GM19025 (cell line): ENCODE measurements around the gene SAMD7.

Experiments used
- ATAC-seq: cut with Tn5 transposase; IDR thresholded peaks from one replicate; pipeline ENCODE4 v1.9.1; 2021; ENCODE audit warnings: mild to moderate bottlenecking, low read depth, moderate library complexity; ENCODE audit not compliant: unreplicated experiment

The SAMD7 gene, protein sequence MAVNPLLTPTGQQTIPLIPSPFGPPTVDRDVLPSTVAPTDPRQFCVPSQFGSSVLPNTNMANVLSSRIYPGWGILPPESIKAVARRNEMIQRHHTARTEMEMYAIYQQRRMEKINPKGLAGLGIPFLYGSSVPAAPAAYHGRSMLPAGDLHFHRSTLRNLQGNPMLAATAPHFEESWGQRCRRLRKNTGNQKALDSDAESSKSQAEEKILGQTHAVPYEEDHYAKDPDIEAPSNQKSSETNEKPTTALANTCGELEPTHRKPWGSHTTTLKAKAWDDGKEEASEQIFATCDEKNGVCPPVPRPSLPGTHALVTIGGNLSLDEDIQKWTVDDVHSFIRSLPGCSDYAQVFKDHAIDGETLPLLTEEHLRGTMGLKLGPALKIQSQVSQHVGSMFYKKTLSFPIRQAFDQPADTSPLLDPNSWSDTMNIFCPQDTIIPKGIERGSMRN

DNA sequence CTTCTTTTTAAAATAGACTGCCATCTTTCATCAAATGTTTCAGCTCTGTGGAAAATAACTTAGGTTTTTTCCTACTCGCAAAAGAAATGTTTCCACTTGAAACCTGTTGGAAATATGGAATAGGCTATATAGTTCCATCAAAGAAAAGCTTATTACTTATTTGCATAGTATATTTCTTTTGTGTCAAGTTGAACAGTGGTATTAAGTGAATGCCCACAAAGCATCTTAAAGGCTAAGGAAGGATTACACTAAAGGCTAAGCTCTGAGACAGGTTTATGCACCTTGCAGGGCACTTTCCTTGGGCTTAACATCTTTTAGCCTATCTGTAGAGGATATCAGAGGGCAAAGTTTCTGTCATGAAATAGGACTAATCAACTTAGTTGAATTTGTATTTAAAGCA, at the start of gene SAMD7:
Gene SAMD7 (plus strand): TSS at position 301 of the 400 bp plus-strand sequence. CDS start 7,927 bp downstream, outside the sequence.
- ATAC-seq, result no peak

DNA sequence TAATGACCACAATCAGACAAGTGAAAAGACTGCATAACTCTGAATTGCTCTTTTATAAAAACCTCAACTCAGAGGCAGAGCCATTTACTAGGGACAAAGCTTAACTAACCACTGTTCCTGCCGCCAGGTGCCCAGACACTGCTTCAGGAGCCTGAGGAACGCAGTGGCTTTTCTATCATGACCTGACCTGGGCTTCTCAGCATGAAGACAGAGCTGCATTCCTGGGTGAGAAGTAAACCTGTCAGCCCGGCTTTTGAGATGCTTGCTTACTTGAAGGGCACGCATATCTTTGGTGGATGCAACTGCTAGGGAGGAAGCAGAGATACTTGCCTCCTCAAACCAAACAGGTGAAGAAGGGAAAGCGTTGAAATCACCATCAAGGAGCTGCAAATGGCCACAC, 49.5 kb upstream of the SAMD7 start:
- no peak for ATAC-seq

DNA sequence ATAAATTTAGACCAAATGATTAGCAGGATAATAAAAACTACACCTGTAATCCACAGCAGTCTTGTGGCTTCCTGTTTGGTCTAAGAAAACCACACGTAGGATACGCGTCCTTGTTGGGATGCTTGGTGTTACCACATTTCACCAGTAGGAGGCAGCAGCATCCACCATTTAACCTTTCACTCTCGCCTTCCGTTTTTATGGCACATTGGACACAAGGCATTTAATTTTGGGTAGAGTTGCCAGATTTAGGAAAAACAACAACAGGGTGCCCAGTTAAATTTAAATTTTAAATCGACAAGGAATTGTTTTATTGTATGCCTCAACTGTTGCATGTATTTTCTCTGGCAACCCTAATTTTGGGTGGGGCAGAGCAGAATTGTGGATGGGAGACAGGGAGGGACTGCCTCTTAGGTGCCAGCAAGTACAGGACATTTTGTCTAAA, 47.9 kb upstream of the SAMD7 start:
- ATAC-seq, result no peak

DNA sequence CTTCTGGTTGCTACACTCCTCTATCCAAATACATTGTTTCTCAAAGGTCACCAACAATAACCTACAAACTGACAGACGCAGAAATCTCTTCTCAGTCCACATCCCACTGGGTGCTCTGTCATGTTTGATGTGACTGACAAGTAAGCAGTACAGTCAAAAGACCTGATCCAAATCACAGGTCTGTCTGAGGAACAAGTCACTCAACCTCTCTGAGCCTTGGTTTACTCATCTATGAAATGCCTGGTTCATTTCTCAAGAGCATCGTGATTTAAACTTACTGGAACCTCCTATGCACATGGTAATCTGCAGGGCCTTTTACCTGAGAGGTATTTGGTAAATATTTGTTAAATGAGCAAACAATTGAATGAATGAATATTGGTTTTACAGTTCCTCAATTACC, 47.1 kb upstream of the SAMD7 start:
- ATAC-seq, result no peak

DNA sequence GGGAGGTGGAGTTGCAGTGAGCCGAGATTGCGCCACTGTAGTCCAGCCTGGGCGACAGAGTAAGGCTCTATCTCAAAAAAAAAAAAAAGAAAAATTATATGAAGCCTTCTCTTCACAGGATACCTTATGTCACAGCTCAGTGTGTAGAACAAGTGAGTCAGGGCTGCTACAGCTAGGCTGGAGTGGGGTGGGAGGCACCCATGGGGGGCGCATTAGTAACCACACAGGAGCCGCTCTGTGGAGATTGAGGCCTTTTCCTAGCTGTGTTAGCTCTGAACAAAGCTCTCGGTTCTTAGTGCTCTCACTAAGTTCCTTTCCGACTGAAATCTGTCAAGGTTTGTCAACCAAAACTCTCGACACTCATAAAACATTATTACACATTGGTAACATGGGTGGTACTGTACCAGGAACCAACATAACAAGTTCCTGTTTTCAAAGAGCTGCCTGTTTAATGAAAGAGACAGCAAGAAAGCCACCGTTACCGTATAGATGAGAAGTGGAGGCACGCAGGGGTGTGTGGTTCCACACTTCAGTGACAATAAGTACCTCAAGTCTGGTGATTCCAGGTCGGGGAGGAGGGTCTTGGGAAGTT, 46.1 kb upstream of the SAMD7 start:
- no peak for ATAC-seq

DNA sequence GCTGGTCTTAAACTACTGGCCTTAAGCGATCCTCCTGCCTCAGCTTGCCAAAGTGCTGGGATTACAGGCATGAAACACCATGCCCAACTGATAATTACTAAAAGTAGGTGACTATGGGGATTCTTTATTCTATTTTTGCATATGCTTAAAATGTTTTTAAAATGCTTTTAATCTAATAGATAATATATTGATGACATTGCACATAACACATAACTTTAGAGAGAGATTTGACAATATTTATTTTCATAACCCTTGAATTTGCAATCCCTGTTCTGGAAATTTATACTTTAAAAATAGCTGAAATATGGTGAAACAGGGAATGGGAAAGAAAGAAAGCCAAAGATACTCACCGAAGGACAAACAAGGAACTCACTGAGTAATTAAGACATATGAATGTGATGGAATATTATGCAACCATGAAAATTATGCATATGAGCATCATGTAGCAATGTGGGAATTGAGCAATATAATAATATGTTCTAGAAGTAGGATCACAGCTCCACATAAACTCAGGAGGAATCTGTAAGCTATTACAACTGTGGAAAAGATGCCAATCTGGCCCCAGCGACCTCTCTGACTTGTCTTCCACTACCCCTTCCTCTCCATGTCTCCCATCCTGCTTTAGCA, 43.7 kb upstream of the SAMD7 start:
- no peak for ATAC-seq

DNA sequence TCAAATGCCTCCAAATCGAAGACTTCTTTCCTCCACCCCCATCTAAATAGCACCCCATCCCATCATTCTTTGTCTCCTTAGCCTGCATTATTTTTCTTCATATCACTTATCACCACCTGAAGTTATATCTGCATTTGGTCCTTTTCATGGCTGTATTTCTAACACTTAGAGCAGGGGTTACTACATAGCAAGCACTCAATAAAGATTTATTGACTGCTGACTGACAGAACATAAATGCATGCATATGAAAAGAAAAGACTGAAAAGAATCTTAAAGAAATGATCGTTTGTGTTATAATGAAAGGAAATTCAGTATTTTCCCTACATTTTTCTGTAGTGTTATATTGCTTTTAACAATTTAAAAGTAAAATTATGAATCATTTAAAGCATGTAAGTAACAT, 43.0 kb upstream of the SAMD7 start:
- ATAC-seq, result no peak

DNA sequence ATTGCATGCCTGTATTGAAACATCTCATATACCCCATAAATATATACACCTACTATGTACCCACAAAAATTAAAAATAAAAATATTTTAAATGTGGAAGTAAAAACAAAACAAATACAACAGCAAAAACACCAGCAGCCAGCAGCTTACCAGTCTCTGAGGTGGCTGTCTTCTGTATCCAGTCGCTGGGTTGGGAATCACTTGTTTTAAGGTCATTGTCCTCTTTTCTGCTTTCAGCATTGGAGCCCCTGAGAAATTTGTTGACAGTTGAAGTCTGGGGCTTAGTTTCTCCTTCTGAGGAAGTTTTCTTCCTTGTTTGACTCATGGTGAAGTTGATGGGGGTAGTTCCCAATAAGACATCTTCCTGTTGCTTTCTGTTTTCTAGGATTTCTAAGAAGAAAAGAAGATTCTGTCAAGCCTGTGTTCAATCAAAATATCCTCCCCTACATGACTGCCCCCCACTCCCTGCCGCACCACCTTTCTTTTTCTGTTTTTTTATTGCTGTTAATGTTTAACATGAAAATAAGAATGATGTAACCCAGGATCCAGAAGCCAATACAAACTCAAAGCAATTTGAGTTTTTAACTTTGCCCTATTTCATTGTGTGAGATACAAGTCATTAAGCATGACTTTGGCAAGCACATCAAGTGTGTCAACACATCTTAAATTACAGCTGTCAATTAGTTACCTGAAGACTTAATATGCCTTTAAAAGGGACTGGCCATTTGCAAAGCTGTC, 41.7 kb upstream of the SAMD7 start, which contains the start of gene LRRC31:
Gene LRRC31 (minus strand): TSS at position 452 of the 737 bp plus-strand sequence. CDS start 128 bp downstream, at position 324.
- no peak for ATAC-seq

DNA sequence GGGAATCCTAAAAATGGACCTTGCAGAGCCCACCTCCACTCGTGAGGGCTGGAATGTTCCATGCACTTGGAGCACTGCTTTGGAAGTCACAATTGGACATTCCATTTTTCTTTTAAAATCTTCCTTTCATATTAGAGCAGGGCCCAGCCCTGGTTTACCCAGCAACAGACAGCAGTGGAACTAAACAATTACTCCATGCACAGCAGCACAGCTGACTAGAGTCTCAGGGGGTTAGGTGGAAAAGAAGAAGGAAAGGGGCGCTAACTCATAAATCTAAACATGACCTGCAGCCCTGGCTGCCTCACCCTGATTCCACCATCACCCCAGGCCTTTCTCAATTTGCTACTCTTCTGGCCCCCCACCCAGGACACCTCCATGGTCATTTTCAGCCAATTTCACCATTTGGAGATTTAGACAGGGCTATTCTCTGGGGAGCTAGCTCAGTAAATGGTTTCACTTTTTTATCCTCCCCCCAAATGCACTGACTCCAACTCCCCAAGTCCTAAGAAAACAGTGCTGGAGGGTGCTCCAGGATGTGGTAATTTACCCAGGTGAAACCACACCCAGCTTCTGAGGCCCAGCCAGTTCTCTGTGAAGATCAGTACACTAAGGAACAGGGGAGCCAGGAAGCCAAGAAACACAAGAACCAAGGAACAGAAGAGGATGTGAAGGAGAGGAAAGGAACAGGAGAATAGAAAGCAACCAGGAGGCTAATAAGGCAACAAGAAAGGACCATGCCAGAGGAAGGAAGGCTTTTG, 40.1 kb upstream of the SAMD7 start:
- ATAC-seq, result no peak

DNA sequence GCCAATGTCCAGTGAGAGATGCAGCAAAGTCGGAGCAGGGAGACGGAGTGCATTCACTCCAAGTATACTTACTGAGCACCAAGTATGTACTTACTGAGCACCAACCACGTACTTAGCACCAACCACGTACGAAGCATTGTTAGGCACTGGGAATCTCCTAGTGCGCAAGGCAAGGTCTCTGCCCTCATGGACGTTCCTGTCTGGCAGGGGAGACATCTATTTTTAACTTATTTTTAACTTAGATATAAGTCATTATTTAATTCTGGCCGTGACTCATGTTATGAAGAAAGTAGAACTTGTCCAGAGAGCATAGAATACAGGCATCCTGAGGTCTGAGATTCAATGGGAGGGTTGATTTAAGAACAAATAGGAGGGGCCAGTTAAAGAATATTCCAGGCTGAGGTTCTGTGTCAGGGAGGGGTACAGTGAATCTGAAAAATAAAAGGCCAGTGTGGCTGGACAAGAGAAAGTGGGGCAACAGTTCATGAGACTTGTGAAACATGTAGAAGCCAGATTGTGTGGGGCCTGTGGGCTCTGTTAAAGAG, 32.3 kb upstream of the SAMD7 start:
- no peak for ATAC-seq

DNA sequence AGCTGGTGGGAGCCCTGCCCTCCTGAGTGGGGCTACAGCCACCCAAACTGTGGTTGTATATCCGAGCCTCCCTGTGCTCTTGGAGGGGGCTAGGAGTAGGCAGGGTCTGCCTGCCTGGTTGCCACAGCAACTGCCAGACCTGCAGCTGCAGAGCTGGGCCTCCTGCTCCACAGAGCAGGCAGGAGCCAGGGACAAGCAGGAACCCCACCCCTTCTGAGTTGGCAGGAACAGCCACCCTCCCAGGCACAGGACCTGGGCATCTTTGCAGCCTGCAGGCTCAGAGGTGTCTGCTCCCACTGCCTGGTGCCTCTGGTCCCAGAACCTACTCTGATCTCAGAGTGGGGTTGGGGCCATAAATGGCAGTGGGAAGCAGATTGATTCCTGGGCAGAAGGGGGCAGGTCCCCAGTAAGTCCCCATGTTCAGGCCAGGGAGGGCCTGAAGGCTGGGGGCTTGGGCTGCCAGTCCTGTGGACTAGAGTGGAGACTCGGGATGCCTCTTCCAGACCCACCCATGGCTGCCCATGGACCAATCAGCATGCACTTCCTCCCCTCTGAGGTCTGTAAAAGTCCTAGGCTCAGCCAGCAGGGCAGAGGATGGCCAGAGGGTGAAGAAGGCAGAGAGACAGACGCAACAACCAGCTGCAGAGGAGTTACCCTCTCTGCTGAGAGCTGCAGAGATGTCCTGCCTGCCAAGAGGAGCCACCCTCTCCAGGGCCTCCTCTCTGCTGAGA, 31.4 kb upstream of the SAMD7 start:
- no peak for ATAC-seq

DNA sequence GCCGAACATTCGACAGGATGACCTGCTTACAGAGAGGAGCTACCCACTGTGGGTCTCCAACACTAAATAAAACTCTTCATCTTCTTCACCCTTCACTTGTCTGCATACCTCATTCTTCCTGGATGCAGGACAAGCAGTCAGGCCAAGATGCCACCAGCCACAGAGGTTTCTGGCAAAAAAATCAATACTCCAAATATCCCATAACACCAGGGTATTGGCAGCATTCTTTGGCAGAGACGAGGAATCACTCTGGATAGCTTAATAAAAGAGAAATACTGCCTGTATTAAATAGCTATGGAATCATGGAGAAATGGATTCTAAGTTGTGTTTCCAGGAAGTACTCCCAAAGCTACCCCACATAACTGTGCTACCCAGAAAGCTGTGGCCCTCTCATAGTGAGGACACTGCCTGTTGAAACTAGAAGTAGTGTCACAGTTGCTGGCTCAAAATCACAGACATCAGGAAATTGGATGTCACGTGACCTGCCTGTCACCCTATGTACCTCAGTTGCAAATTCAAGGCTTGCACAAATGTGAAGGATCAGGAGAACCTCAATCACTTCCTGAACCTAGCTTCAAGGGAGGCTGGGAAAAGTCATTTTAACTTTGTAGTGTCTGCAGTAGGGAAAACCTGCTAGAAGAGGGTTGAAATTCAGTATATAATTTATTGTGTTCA, 30.7 kb upstream of the SAMD7 start:
- no peak for ATAC-seq

DNA sequence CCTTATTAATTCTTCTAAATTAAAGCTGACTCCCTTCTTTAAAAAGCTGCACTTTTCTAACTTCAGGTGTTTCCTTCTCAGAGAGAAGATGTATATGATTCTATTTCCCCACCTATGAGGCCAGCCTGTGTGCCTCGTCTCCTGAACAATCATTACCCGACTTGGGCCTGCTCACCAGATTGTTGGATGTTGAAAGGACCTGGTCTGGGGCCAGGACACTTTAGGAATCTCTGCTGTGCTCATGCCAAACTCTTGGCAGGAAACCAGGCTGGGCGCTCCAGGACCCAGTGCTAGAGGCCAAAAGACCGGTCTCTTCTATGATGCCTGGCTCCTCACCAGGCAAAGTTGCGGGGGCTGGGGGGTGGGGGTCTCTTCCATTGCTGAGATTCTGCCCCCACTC, 24.7 kb upstream of the SAMD7 start:
- ATAC-seq, result no peak

DNA sequence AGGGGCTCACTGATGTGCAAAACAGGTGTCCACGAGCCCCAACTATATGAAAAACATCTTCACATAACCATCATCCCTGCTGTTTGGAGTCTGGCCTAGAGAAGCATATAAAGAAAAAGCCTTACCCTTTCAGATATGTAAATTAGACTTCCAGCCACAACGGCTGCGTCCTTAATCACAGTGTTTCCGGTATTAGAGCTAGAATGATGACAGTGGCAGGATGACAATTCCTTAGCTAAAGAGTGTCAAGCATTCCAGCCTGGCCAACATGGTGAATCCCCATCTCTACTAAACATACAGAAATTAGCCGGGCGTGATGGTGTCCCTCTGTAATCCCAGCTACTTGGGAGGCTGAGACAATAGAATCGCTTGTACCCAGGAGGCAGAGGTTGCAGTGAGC, 19.5 kb upstream of the SAMD7 start:
- no peak for ATAC-seq

DNA sequence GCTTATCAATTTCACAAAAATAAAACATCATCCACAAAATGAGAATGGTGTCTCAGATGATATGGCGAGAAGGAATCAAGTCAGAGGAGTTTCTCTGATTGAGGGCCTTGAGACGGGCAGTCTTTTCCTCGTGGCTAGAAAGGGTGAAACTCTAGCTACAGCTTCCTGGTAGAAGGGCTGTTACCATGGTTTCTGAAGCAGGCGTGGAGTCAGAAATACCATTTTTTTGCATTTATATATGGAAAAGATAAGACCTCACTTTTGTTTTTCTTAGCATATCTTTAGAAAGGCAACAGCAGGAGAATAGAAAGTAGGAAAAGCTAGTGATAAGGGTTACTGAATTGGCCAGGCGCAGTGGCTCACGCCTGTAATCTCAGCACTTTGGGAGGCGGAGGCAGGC, 17.3 kb upstream of the SAMD7 start:
- no peak for ATAC-seq

DNA sequence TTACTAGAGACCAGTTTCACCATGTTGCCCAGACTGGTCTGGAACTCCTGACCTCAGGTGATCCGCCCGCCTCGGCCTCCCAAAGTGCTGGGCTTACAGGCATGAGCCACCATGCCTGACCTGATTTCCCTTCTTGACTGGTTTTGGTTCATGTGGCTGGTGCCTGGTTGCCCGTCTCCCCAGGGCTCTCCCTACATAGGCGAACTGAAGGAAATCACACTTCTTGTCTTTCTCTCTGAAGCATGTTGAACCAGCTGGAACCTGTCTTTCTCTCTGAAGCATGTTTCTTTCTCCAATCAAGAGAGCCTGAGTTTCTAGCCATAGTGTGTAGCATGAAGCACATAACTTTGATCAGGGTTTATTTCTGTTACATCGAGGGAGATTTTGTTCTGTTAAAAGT, 16.3 kb upstream of the SAMD7 start:
- no peak for ATAC-seq

DNA sequence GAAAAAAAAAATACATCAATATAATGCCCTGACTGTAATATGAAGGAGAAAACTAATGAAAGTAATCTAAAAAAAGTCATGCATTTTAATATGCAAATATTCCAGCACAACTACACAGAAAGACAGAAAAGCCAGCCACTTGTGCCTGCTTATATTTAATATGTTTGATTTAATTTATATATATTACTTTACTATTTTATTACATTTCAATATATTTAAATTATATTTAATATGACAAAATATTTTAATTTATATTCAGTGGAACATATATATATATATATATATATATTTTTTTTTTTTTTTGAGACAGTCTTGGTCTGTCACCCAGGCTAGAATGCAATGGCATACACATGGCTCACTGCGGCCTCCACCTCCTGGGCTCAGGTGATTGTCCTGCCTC, 14.1 kb upstream of the SAMD7 start:
- ATAC-seq, result no peak

DNA sequence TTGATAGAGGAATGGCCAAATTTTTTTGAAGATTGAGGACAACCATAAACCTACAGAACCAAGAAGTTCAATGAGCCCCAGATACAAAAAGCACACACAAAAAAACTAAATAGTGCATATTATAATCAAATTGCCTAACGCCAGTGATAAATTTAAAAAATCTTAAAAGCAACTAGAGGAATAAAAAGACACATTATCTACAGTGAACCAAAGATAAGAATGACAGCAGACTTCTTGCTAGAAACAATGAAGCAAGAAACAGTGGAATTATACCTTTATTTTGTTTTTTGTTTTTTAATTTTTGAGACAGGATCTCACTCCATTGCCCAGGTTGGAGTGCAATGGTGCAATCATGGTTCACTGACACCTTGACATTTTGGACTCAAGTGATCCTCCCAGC, 9.9 kb upstream of the SAMD7 start:
- no peak for ATAC-seq

DNA sequence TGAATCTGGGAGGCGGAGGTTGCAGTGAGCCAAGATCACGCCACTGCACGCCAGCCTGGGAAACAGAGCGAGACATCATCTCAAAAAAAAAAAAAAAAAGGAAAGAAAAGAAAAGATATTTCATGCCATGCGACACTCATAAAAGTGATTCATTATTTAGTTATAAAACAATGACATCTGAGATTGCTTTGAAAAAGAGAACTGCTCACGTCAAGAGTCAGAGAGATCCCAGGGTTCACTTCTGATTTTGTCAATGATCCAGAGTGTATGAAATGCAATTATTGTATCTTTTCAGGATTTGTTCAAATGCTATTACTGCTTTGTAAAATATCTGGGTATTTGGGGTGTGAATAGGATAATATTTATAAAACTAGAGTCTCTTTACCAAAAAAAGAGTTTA, 6.0 kb upstream of the SAMD7 start:
- no peak for ATAC-seq
